ENCODE data around the gene STRAP. TPM values are rescaled to one million over a fixed set of nuclear protein-coding genes. Genes with fewer than 3 reads are reported as not detected.

The STRAP gene
- total and polyA plus RNA-seq, 9 of the 15 experiments (the other 6 are each of a cell fraction or from before 2014, with no cell fraction given): 58.5 to 134 (median 89.5) TPM

GRCh38 chr12:15939111-15939510, 56.9 kb downstream of the STRAP start (continued):
- TF ChIP-seq BRF2 (IDR thresholded peaks at IDR 0.05; ENCODE audit: borderline replicate concordance, insufficient read depth, insufficient read length) (no peak), ETS2 (tag; IDR thresholded peaks at IDR 0.05; ENCODE audit: borderline replicate concordance, poor library complexity, severe bottlenecking) (no peak), GMEB1 (CRISPR knock-in tag; IDR thresholded peaks at IDR 0.05) (no peak), MEF2A (IDR thresholded peaks at IDR 0.05; ENCODE audit: control insufficient read depth, low read depth, low read length) (no peak), ZNF398 (CRISPR knock-in tag; IDR thresholded peaks at IDR 0.05) (no peak), BDP1 (IDR thresholded peaks at IDR 0.05; ENCODE audit: insufficient read depth, insufficient read length) (no peak), PTRF (tag; IDR thresholded peaks at IDR 0.05) (no peak), E2F4 (CRISPR knock-in tag; IDR thresholded peaks at IDR 0.05; ENCODE audit: low read depth) (no peak), HDAC1 (IDR thresholded peaks at IDR 0.05) (no peak), ZNF695 (CRISPR knock-in tag; IDR thresholded peaks at IDR 0.05) (no peak), ZNF76 (CRISPR knock-in tag; IDR thresholded peaks at IDR 0.05; ENCODE audit: borderline replicate concordance) (no peak), TBP (optimal IDR thresholded peaks at IDR 0.05; ENCODE audit: low read depth, low read length) (no peak)
